ENCODE data around the gene TEX261. TPM values are rescaled to one million over a fixed set of nuclear protein-coding genes. Genes with fewer than 3 reads are reported as not detected.
A peak's percentile ranks its signal among the peaks of the same experiment; 100 is the strongest.

The TEX261 gene
- total and polyA plus RNA-seq, 2 of the 8 experiments (the other 6 are each of a cell fraction or from before 2014, with no cell fraction given), result 25.2 to 30.1 TPM

- H2BK120ac ChIP-seq (replicated peaks; ENCODE audit: low read depth, low read length), result no peak overlapping the region
- H4K5ac ChIP-seq (ENCODE audit: insufficient read length, low read depth, low read length), result no peak overlapping the region
- no peaks in the 10 kb centered on the region for H3K79me1 ChIP-seq (ENCODE audit: low read depth, low read length)
- H2BK20ac ChIP-seq (ENCODE audit: low read length), result no peak overlapping the region
- ChIA-PET POLR2A (ENCODE audit: partially characterized antibody) (interaction anchor here (0.6 kb wide), 1 partner anchor 40 kb away, joined by 3 read pairs; no protein-coding TSS in a partner anchor), CTCF (ENCODE audit: partially characterized antibody) (interaction anchor here (0.7 to 8.6 kb wide), 44 partner anchors 8 to 305 kb away, joined by 3 to 99 read pairs (median 5); partner anchors contain the start of genes ANKRD53, ATP6V1B1 and FIGLA)
- no peak overlapping the region for H3K27ac ChIP-seq (ENCODE audit: low read depth, low read length)
- no peaks in the 10 kb centered on the region for H3K9me3 ChIP-seq (ENCODE audit: insufficient read depth in 2 of 2, low read depth in 1 of 2, low read length in 1 of 2)
- no peak for FAIRE-seq
- no peak overlapping the region for H3K23ac ChIP-seq (ENCODE audit: insufficient read length)
- H3K23me2 ChIP-seq (ENCODE audit: low read depth, low read length), result no peaks in the 10 kb centered on the region; the same call in 1 of the 2 replicates
- no peak overlapping the region for H3K9ac ChIP-seq (replicated peaks in 1 of 4; ENCODE audit: extremely low read depth in 1 of 4, low read depth in 3 of 4, low read length in 3 of 4)
- DNase-seq (ENCODE audit: low read depth in 1 of 2, low spot score in 2 of 2), result peak in 1 of 2 experiments; percentile 83
- H3K4me3 ChIP-seq (ENCODE audit: extremely low read depth in 1 of 4, insufficient read depth in 2 of 4, low read depth in 3 of 4, low read length in 4 of 4), result no peak overlapping the region
- H2BK15ac ChIP-seq (ENCODE audit: low read length), result no peak overlapping the region
- H3K79me2 ChIP-seq (ENCODE audit: control insufficient read depth in 1 of 2, insufficient read depth in 2 of 2, low read length in 2 of 2), result no peaks in the 10 kb centered on the region
- H2BK12ac ChIP-seq (ENCODE audit: low read depth, low read length), result no peak overlapping the region
- H4K91ac ChIP-seq (replicated peaks; ENCODE audit: insufficient read length, low read length), result no peak overlapping the region
- no peak overlapping the region for H2BK5ac ChIP-seq (ENCODE audit: low read depth, low read length)
- H3K4ac ChIP-seq (replicated peaks; ENCODE audit: insufficient read length, low read depth, low read length), result no peak overlapping the region
- no peak overlapping the region for H2AFZ ChIP-seq (ENCODE audit: low read length)
- H3K4me1 ChIP-seq (replicated peaks in 1 of 4; ENCODE audit: control insufficient read depth in 3 of 4, insufficient read depth in 4 of 4, low read length in 3 of 4), result no peaks in the 10 kb centered on the region; a peak in 1 of 7 replicates
- H2AK5ac ChIP-seq (ENCODE audit: low read depth, low read length), result no peak overlapping the region
- WGBS, 2 experiments (ENCODE audit: extremely low coverage in 1 of 2, insufficient coverage in 1 of 2, insufficient read length in 1 of 2, insufficient replicate concordance in 2 of 2, low coverage in 1 of 2, low lambda C conversion rate in 2 of 2, missing lambda C conversion rate in 1 of 2), result 85% methylated on average over 17 of the region's 17 CpGs; no CpG with 5 or more reads in 1 of the 2 experiments
- no peak overlapping the region for H3K18ac ChIP-seq (ENCODE audit: extremely low read depth, low read length)
- peaks cover 6 to 30% (median 20%) of the 10 kb centered on the region in 4 experiments for H3K27me3 ChIP-seq (replicated peaks in 1 of 4; ENCODE audit: control insufficient read depth in 3 of 4, extremely low read depth in 1 of 4, insufficient read depth in 3 of 4, low read length in 3 of 4)
- H3K4me2 ChIP-seq (ENCODE audit: insufficient read depth in 1 of 2, low read depth in 2 of 2, low read length in 2 of 2), result no peak overlapping the region
- no peaks in the 10 kb centered on the region for H4K20me1 ChIP-seq (replicated peaks in 1 of 2; ENCODE audit: control insufficient read depth in 1 of 2, insufficient read depth in 2 of 2, low read length in 2 of 2)
- no peak overlapping the region for H3K14ac ChIP-seq (ENCODE audit: insufficient read length)
- no peak overlapping the region for H4K8ac ChIP-seq (ENCODE audit: extremely low read depth, insufficient read depth, low read length)
- no peak overlapping the region for H3K56ac ChIP-seq (replicated peaks; ENCODE audit: insufficient read length, low read depth, low read length)
- no peaks in the 10 kb centered on the region for H3K36me3 ChIP-seq (ENCODE audit: control insufficient read depth in 2 of 4, insufficient read depth in 4 of 4, low read length in 3 of 4)
- no peak for TF ChIP-seq TEAD4 (IDR thresholded peaks at IDR 0.05; ENCODE audit: low read depth, low read length)
- TF ChIP-seq CTCF (IDR thresholded peaks at IDR 0.05; ENCODE audit: control extremely low read depth in 1 of 3, insufficient read depth in 1 of 3, low read depth in 1 of 3, low read length in 3 of 3), result peak in 2 of 3 experiments; percentile 76 to 77; a peak in 3 of 4 replicates
- no peak for TF ChIP-seq E2F6 (IDR thresholded peaks at IDR 0.05)
- TF ChIP-seq RBBP5 (IDR thresholded peaks at IDR 0.05; ENCODE audit: borderline replicate concordance, low read depth, low read length), result no peak
- TF ChIP-seq CHD2 (IDR thresholded peaks at IDR 0.05; ENCODE audit: low read length), result no peak
- no peak for TF ChIP-seq ZNF274 (IDR thresholded peaks at IDR 0.05; ENCODE audit: borderline replicate concordance, extremely low read depth, low read length)
- no peak for TF ChIP-seq RXRA (IDR thresholded peaks at IDR 0.05; ENCODE audit: insufficient read depth, low read depth, low read length)
- no peak for TF ChIP-seq SP1 (IDR thresholded peaks at IDR 0.05; ENCODE audit: low read depth, low read length)
Observed at GRCh38 chr2:70959851-70960832, 34.5 kb downstream of the TEX261 start.

Measured in H1 (cell line).